ELR (cell line): Measurements from ENCODE around the gene ZNF846.
"Not testable (repeated sequence)": the region's sequence is repeated elsewhere in the genome, so short reads cannot be mapped to it uniquely, and the experiment has no call there.

Experiments used
- DNase-seq: peaks from one replicate; pipeline ENCODE4 v3.0.0-alpha.2; 2015; ENCODE audit warnings: low read depth

Gene ZNF846

DNA sequence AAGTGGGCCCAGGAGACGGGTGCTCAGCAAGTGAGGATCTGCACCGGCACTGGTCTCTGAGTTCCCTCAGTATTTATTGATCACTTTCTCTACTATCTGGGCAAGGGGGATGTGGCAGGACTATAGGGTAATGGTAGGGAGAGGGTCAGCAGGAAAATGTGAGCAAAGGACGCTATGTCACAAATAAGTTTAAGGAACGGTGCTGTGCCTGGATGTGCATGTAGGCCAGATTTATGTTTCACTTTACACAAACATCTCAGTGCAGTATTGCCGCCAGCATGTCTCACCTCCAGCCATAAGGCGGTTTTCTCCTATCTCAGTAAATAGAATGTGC lies 15.6 kb upstream of the ZNF846 start:
- DNase-seq: not testable (repeated sequence)

DNA sequence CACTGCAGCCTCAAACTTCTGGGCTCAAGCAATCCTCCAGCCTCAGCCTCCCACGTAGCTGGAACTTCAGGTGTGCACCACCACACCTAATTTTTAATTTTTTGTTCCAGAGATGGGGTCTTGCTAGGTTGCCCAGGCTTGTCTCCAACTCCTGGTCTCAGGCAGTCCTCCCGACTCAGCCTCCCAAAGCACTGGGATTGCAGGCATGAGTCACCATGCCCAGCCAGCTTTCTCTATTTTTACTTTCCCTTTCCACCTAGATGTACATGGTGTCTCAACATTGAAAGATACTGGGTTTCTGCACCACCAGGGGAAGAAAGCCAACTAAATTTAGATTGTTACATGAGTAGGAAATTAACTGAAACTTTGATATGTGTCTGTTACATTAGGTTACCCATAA lies 13.8 kb upstream of the ZNF846 start:
- DNase-seq: peak; percentile 47

DNA sequence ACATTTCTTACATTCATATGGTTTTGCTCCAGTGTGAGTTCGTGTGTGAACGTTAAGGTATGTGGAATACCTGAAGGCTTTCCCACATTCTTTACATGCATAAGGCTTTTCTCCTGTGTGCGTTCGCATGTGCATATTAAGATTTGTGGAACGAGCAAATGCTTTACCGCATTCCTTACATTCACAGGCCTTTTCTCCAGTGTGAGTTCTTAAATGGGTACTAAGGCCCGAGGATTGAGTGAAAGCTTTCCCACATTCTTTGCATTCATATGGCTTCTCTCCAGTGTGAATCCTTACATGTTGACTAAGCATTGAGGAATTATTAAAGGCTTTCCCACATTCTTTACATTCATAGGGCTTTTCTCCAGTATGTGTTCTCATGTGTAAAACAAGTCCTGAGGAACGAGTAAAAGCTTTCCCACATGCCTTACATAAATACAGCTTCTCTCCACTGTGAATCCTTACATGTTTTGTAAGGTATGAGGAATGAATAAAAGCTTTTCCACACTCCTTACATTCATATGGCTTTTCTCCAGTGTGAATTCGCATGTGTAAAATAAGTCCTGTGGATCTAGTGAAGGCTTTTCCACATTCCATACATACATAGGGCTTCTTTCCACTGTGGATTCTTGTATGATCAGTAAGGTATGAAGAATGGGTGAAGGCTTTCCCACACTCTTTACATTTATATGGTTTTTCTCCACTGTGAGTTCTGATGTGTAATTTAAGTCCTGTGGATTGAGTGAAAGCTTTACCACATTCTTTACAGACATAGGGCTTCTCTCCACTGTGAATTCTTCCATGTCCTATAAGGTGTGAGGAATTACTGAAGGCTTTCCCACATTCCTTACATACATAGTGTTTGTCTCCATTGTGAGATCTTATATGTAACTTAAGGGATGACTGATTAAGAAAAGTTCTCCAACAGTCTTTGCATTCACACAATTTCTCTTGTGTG lies 10.7 kb downstream of the ZNF846 start:
- DNase-seq: peak; percentile 3

DNA sequence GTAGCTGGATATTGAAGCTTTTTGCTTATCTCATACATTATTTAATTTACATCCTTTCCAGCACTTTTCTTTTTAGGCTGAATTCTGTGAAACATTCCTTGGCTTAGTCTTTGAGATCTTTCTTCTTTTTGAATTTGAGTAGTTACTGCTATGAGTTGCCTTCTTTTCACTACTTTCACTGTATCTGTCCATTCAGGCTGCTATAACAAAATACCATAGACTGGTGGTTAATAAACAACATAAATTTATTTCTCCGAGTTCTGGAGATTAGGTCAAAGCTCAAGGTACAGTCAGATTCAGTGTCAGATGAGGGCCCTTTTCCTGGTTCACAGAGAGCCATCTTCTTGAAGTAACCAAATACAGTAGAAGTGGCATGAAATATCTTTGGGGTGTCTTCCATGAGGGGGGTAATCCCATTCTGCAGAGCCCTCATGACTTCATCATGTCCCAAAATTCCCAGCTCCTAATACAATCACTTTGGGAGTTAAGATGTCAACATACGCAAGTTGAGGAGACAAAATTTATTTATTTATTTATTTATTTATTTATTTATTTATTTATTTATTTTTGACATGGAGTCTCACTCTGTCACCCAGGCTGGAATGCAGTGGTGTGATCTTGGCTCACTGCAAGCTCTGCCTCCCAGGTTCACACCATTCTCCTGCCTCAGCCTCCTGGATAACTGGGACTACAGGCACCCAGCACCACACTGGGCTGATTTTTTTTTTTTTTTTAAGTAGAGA lies 15.7 kb downstream of the ZNF846 start:
- no peak for DNase-seq

DNA sequence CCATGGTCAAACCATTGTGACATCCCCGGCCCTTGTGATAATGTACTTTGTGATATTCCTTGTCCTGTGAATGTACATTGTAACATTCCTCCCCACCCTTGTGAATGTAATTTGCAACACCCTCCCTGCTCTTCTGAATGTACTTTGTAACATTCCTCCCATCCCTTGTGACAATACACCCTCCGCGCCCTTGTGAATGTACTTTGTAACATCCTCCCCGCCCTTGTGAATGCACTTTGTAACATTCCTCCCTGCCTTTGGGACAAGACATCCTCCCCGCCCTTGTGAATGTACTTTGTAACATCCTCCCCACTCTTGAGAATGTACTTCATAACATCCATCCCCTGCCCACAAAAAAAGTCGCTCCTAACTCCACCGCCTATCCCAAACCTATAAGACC lies 17.1 kb downstream of the ZNF846 start:
- no peak for DNase-seq

DNA sequence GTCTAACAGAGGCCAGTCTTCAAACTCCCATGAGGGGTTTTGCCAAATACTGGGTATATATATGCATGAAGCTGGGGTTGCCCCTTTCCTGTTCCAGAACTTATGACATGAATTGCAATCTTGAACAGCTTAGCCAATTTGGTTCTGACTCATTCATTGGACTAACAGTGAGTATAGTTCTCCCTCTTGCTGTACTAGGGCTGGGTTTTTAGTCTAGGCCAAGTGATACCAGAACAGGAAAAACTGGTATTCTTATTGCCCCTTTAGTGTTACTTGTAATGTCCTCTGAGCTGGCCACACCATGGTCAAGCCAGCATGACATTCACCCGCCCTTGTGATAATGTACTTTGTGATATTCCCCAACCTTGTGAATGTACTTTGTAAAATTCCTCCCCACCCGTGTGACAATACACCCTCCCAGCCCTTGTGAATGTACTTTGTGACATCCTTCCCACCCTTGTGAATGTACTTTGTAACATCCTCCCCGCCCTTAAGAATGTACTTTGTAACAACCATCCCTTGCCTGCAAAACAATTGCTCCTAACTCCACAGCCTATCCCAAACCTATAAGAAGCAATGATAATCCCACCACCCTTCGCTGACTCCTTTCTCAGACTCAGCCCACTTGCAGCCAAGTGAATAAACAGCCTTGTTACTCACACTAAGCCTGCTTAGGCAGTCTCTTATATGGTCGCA lies 26.9 kb downstream of the ZNF846 start:
- no peak for DNase-seq

DNA sequence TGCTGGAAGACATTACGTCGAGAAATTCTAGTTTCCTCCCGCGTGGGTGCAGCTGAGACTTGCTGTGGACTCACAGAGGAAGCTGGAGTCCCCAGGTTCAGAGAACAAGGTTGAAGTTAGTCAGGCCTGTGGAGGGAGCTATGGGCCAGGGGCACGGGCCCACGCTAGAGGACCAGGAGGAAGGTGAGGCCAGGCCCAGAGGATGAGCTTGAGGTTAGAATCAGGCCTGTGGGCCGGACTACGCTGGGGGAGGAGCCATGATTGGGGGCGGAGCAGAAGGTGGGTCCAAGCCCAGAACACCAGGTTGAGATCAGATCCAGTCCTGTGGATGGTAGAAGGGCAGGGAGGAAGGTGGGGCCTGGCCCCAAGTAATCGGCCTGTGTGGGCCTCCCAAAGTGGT lies 32.6 kb downstream of the ZNF846 start:
- no peak for DNase-seq

DNA sequence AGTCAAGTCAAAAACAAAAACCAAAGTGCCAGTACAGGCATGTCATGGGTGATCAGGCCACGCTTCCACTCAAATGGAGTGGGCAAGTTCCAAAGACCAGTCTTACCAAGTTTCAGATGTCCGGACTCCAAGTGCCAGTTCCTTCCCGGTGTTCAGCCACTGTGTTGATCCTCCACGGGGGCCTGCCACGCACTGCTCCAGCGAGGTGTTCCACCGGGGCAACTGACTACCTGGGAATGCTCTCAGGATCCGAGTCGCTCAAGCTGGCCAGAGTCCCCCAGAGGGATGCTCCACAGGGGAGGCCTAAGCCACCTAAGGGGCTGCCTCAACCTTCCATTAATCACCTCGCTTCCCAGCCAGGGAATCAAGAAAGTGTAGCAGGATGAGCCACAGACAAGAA lies 38.5 kb downstream of the ZNF846 start:
- not testable (repeated sequence) for DNase-seq

DNA sequence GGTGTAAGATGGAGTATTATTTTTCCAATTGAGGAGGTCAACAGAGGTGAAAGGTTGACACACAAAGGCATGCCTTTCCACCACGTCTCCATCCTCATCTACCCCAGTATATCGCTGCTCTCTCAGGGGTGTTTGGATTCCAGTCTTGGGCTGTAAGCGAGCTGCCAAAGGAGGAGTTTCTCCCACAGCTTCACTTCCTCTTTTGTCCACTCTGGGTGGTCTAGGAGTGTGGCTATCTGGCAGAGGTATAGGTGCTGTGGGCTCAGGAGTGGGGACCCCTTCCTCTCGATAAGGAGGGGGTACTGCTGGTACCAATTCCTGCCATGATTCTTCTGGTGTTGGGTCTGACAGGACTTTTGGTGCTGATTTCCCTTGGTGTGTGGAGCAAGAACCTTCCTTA lies 39.4 kb downstream of the ZNF846 start:
- no peak for DNase-seq

DNA sequence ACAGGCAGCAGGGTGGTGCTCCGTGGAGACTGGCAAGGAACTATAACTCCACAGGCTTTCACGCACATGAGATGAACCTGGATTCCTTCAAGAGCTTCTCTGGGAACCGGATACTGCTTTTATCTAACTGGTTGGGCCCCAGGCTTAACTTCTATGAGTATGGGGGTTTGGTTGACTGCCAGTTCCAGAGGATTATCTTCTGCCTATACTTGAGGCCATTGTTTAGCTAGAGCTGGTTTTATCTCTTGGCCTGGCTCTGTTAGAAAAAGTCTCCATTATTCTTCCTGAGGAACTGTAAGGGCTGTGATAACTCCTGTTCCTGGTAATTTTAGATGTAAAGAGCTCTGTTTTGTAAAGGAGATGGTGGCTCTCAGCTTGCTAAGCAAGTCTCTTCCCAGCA lies 40.9 kb downstream of the ZNF846 start:
- no peak for DNase-seq

DNA sequence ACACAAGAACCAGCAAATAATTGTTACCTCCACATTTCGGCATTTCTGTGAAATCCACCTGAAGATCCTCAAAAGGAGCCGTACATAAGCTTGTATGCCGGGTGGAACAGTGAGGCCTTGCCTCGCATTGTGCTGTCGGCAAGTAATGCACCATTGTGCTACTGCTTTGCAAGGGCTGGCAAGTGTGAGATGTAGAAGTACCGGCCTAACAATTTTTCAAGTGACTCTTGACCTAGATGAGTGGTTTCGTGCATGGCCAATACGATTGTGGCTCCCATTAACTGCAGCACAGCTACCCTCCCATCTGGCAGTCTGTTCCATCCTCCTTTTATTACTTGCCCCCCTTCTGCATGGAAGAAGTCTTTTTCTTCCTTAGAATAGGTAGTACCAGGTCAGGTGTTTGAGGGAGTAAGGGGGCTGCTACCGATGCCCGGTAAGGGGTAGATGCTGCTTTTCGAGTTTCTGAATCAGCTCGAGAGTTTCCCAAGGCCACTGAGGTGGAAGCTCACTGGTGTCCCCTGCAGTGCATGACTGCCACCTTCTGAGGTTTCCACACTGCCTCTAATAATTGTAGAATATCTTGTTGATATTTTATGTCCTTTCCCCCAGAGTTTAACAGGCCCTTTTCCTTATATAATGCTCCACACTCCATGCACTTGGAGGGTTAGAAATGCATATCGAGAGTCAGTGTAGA lies 42.9 kb downstream of the ZNF846 start:
- DNase-seq: not testable (repeated sequence)

DNA sequence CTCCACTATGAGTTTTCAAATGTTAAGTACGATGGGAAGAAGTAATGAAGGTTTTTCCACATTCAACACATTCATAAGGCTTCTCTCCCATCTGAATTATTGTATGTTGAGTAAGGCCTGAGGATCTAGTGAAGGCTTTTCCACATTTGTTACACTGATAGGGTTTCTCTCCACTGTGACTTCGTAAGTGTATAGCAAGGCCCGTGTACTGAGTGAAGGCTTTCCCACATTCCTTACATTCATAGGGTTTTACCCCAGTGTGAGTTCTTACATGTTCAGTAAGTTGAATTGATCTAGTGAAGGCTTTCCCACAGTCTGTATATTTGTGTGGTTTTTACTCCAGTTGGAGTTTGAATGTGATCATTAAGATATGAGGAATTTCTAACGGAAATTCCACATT lies 44.4 kb downstream of the ZNF846 start:
- DNase-seq: no peak

DNA sequence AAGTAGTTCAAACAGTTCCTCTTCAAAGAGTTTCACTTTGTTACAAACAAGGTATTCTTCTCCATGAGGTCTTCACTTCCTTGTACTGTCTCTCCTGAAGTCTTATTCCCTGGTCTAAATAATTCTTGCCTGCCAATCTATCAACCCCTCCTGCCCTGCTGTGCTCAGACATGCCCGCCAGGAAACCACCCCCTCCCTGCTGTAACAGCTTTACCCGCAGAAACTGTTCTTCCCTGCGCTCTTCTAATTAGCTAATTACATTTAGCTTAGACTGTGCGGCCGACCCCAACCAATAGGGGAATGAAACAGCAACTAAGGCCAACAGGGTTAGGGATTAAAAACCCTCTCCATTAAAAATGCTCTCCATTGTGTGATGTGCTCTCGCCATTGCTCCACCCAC lies 46.7 kb downstream of the ZNF846 start:
- DNase-seq: no peak

DNA sequence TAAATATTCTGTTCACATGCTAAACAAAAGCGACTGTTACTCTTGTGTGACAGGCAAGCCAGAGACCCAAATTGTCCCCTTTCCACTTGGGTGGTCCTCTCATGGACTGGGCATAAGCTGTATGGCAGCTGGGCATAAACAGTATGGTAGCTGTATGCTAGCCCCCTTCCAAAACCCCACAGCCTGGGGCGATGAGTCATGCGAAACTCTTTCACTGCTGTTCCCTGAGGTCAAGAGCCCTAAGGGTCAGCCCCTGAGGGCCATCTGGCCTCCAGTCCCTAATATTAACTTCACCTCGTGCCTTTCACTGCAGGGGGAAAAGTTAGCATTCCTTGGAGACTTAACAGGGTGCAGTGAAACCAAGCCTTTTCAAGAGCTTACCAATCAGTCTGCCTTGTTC lies 48.0 kb downstream of the ZNF846 start:
- DNase-seq: no peak

DNA sequence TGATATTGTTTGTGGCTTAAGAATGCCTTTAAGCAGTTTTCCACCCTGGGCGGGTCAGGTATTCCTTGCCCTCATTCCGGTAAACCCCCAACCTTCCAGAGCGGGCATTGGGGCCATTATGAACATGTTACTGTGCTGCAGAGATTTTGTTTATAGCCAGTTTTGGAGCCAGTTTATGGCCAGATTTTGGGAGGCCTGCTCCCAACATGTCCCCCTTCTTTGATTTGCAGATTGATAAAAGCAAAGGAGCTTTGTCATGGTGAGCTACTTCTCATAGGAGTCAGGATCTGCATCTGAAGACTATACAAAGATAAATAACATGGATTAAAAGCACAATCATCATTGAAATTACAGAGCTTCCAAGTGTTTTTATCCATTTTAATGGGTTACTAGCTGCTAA lies 56.7 kb downstream of the ZNF846 start:
- DNase-seq: no peak

DNA sequence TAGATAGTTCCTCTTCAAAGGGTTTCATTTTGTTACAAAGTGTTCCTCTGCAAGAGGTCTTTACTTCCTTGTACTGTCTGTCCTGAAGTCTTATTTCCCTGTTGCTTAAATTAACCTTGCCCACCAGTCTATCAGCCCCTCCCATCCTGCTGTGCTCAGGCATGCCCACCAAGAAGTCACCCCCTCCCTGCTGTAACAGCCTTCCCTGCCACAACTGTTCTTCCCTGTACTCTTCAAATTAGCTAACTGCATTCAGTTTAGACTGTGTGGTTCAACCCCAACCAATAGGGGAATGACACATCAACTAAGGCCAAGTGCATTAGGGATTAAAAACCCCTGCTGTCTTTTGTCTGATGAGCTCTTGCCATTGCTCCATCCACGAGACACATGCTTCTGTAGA lies 59.2 kb downstream of the ZNF846 start:
- DNase-seq: no peak

DNA sequence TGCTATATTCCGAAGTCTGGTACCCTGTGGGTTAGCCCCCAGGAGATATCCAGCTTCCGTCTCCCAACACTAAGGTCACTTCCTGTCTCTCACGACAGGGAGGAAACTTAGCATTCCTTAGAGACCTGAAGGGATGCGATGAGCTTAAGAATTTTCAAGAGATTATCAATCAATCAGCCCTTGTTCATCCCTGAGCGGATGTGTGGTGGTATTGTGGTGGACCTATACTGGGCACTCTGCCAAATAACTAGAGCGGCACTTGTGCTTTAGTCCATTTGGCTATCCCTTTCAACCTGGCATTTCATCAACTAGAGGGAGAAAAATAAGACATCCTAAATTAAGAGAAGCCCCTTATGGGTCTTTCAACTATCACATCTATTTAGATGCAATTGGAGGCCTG lies 62.7 kb downstream of the ZNF846 start:
- DNase-seq: no peak

DNA sequence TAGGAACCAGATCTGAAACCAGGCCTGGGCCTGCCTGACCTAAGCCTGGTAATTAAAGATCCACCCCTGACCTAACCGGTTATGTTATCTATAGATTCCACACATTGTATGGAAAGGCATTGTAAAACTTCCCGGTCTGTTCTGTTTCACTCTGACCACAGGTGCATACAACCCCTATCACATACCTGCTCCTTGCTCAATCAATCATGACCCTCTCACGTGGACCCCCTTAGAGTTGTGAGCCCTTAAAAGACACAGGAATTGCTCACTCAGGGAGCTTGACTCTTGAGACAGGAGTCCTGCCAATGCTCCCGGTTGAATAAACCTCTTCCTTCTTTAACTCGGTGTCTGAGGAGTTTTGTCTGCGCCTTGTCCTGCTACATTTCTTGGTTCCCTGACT lies 66.4 kb downstream of the ZNF846 start:
- DNase-seq: no peak
